ENCODE data around the gene DNAL4.

DNAL4 gene

DNA sequence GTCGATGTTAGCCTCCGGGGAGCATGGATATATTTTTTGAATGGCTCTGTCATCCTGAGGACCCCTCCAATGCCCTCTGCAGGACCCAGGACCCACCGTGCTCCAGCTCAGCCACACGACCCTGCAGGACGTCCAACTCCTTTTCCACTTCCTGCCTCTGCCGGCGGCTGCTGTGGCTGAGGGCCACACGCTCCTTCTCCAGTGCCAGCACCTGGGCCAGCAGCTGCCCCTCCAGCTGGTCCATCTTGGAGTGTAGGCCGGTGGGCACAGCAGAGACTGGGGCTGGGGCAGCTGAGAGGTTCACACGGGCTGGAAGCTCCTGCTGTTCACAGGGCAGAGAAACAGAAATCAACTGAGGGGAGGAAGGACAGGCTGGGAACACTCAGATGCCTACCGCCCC lies 34.2 kb upstream of the DNAL4 start:
- no peak overlapping the region for H3K4me3 ChIP-seq (ENCODE audit: control insufficient read depth, low read depth, low read length)
- TF ChIP-seq, protein P1, sequence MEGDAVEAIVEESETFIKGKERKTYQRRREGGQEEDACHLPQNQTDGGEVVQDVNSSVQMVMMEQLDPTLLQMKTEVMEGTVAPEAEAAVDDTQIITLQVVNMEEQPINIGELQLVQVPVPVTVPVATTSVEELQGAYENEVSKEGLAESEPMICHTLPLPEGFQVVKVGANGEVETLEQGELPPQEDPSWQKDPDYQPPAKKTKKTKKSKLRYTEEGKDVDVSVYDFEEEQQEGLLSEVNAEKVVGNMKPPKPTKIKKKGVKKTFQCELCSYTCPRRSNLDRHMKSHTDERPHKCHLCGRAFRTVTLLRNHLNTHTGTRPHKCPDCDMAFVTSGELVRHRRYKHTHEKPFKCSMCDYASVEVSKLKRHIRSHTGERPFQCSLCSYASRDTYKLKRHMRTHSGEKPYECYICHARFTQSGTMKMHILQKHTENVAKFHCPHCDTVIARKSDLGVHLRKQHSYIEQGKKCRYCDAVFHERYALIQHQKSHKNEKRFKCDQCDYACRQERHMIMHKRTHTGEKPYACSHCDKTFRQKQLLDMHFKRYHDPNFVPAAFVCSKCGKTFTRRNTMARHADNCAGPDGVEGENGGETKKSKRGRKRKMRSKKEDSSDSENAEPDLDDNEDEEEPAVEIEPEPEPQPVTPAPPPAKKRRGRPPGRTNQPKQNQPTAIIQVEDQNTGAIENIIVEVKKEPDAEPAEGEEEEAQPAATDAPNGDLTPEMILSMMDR (conservative IDR thresholded peaks at IDR 0.05; ENCODE audit: control insufficient read depth, insufficient read depth, low read depth, low read length): no peak
- DNase-seq (ENCODE audit: low read depth): no peak

DNA sequence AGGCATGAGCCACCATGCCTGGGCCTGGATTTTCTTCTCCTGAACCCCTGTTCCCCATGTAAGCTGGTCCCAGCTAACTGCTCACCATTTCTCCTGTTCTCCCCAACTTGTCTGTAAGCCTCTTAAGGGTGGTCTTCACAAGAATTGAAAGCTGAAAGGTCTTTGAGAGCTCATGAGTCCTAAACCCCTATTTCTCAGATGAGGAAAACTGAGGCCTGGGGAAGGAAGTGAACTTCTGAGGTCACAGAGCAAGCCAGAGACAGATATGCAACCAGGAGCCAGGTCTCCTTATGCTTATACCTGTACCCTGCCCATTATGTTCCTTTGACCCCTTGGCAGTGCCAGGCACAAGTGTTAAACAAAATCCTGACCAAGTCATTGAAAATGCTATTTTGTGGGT lies 33.6 kb upstream of the DNAL4 start:
- DNase-seq (ENCODE audit: low read depth): no peak
- TF ChIP-seq, protein P1 (conservative IDR thresholded peaks at IDR 0.05; ENCODE audit: control insufficient read depth, insufficient read depth, low read depth, low read length): no peak

GRCh38 chr22:38826801-38827200 lies 32.9 kb upstream of the DNAL4 start:
- TF ChIP-seq, protein P1 (conservative IDR thresholded peaks at IDR 0.05; ENCODE audit: control insufficient read depth, insufficient read depth, low read depth, low read length): no peak
- no peak for DNase-seq (ENCODE audit: low read depth)
- no peak overlapping the region for H3K4me3 ChIP-seq (ENCODE audit: control insufficient read depth, low read depth, low read length)

More for the DNA sequence above, 33.6 kb upstream of the DNAL4 start:
- H3K4me3 ChIP-seq (ENCODE audit: control insufficient read depth, low read depth, low read length): no peak overlapping the region

DNA sequence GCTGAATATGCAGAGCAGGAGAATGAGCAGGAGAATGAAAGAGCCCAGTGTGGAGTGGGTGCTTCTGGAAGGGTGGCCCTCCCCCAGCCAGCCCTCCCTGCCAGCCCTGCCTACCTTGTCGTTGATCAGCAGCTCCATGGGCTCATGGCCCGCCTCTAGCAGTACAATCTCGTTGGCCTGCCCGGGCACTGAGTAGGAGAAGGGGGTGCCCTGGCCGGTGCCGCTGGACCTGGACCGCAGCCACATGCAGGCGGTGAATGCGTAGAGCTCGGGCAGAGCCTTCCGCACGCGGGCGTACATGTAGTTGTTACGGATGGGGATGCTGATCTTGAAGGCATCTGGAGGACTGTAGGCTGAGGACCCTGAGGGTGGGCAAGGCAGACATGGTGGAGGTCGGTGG lies 32.4 kb upstream of the DNAL4 start:
- DNase-seq (ENCODE audit: low read depth): no peak
- TF ChIP-seq, protein P1 (conservative IDR thresholded peaks at IDR 0.05; ENCODE audit: control insufficient read depth, insufficient read depth, low read depth, low read length): no peak

DNA sequence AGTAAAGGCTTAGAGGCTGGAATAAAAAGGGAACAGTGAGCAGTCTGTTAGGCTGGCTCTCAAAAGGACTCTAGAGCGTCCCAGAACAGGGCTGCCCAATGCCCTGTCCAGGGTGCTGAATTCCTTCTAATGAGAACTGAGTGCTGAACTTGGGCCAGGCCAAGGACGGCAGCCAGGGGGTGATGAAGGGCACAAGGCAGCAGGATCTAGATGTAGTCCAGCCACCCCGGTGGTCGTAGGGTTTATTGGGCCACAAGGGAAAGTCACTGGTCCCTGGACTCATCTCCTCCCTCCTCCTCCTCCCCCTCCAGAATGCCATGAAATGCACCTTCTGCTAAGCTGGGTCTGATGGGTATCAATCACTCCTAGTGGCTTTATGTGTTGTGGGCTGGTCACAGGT lies 30.6 kb upstream of the DNAL4 start:
- H3K4me3 ChIP-seq (ENCODE audit: control insufficient read depth, low read depth, low read length): no peak overlapping the region
- DNase-seq (ENCODE audit: low read depth): peak; percentile 69
- TF ChIP-seq, protein P1 (conservative IDR thresholded peaks at IDR 0.05; ENCODE audit: control insufficient read depth, insufficient read depth, low read depth, low read length): peak; percentile 52

More for the DNA sequence above, 32.4 kb upstream of the DNAL4 start:
- no peak overlapping the region for H3K4me3 ChIP-seq (ENCODE audit: control insufficient read depth, low read depth, low read length)

DNA sequence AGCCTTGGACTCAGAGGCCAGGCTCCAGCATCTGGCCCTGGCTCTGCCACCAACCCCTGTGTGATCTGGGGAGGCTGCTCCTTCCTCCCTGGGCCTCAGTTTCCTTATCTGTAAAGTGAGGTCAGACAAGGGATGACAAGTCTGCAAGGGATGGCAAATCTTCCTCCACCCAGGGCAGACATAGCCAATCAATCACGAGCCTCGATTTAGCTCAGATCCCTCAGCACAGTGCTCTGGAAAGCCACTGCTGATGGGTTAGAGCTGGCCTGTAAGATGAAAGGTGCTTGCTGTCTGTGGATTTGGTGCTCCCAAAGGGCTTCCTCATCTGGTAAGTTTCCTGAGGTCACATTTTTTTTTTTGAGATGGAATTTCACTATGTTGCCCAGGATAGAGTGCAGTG lies 29.7 kb upstream of the DNAL4 start:
- TF ChIP-seq, protein P1 (conservative IDR thresholded peaks at IDR 0.05; ENCODE audit: control insufficient read depth, insufficient read depth, low read depth, low read length): no peak
- no peak for DNase-seq (ENCODE audit: low read depth)
- no peak overlapping the region for H3K4me3 ChIP-seq (ENCODE audit: control insufficient read depth, low read depth, low read length)

GRCh38 chr22:38823076-38823475 lies 29.1 kb upstream of the DNAL4 start:
- TF ChIP-seq, protein P1 (conservative IDR thresholded peaks at IDR 0.05; ENCODE audit: control insufficient read depth, insufficient read depth, low read depth, low read length): no peak

More at GRCh38 chr22:38823076-38823475, 29.1 kb upstream of the DNAL4 start:
- no peak overlapping the region for H3K4me3 ChIP-seq (ENCODE audit: control insufficient read depth, low read depth, low read length)
- no peak for DNase-seq (ENCODE audit: low read depth)

Data from fibroblast of mammary gland (primary cell).